CD4-positive, CD25-positive, alpha-beta regulatory T cell (primary cell): ENCODE measurements around the gene FOXP1. TPM values are rescaled to one million over a fixed set of nuclear protein-coding genes. Genes with fewer than 3 reads are reported as not detected.
A peak's percentile ranks its signal among the peaks of the same experiment; 100 is the strongest.

ENCODE experiments used
- ATAC-seq, 2 donors: fragments of 150-1000 bp; cut with Tn5 transposase; one replicate each; pipeline ENCODE4 v1.10.0; 2021; ENCODE audit warnings: low read depth in 2 of 2, moderate number of reproducible peaks in 2 of 2, moderate library complexity in 1 of 2
- DNase-seq, 3 donors: peaks; one replicate each; pipeline versions ENCODE4 v3.0.0 to v3.0.0-alpha.2; 2012 to 2022; ENCODE audit warnings: mixed read lengths in 1 of 3
- H3K27ac ChIP-seq: one replicate; pipeline ENCODE4 v1.7.0; 2013; ENCODE audit warnings: mild to moderate bottlenecking, low read length; ENCODE audit not compliant: insufficient read depth, poor library complexity, severe bottlenecking
- H3K27me3 ChIP-seq: one replicate; pipeline ENCODE4 v1.7.0; 2013; ENCODE audit warnings: low read length; ENCODE audit not compliant: control insufficient read depth, insufficient read depth
- H3K36me3 ChIP-seq: one replicate; pipeline ENCODE4 v1.7.0; 2013; ENCODE audit warnings: mild to moderate bottlenecking, low read length, moderate library complexity; ENCODE audit not compliant: control insufficient read depth, insufficient read depth
- H3K4me1 ChIP-seq: 2 replicates; pipeline ENCODE4 v1.7.0; 2013; ENCODE audit warnings: mild to moderate bottlenecking, low read length; ENCODE audit not compliant: insufficient read depth, control insufficient read depth, poor library complexity, severe bottlenecking
- H3K4me3 ChIP-seq: one replicate; pipeline ENCODE4 v1.7.0; 2013; ENCODE audit warnings: low read depth, mild to moderate bottlenecking, low read length, moderate library complexity
- H3K9me3 ChIP-seq, 2 experiments: 1 replicate in 1 of 2; 2 replicates in 1 of 2; pipeline ENCODE4 v1.7.0; 2013; ENCODE audit warnings: low read length in 2 of 2, mild to moderate bottlenecking in 1 of 2, moderate library complexity in 1 of 2; ENCODE audit not compliant: control insufficient read depth in 2 of 2
- H3K27ac Mint-ChIP-seq, 3 donors: one replicate each; pipeline ENCODE4 v1.8.0; 2020 to 2022; ENCODE audit warnings: mild to moderate bottlenecking in 3 of 3, mixed read lengths in 3 of 3, moderate library complexity in 2 of 3
- H3K27me3 Mint-ChIP-seq: one replicate; pipeline ENCODE4 v1.8.0; 2022; ENCODE audit warnings: mild to moderate bottlenecking, mixed read lengths
- H3K36me3 Mint-ChIP-seq: one replicate; pipeline ENCODE4 v1.8.0; 2020; ENCODE audit warnings: mixed read lengths
- H3K4me1 Mint-ChIP-seq, 4 donors: one replicate each; pipeline ENCODE4 v1.8.0; 2020 to 2022; ENCODE audit warnings: mixed read lengths in 4 of 4, mild to moderate bottlenecking in 1 of 4
- H3K4me3 Mint-ChIP-seq, 4 donors: one replicate each; pipeline ENCODE4 v1.8.0; 2020 to 2022; ENCODE audit warnings: mild to moderate bottlenecking in 4 of 4, mixed read lengths in 4 of 4, moderate library complexity in 3 of 4
- H3K9me3 Mint-ChIP-seq, 7 donors: one replicate each; pipeline ENCODE4 v1.8.0; 2020 to 2022; ENCODE audit warnings: mixed read lengths in 7 of 7, mild to moderate bottlenecking in 3 of 7, moderate library complexity in 2 of 7
- polyA plus RNA-seq, 4 donors: library from polyadenylated mRNA; unstranded; fragments of 300-500 nt; fragmentation: Illumina TruSeq; gene quantifications; one replicate each; pipeline ENCODE4 v1.2.3, GENCODE V29; 2021
- total RNA-seq: library from RNA; stranded (reverse); gene quantifications from one replicate; pipeline ENCODE4 v1.2.3, GENCODE V29; 2022

FOXP1 gene
- total and polyA plus RNA-seq, 5 donors from 2014 or later: 301 to 599 (median 346) TPM

GRCh38 chr3:71138410-71138809 is 445.1 kb downstream of the FOXP1 start:
- peaks cover 14 to 81% (median 41%) of the 10 kb centered on the region in 4 donors for H3K4me1 Mint-ChIP-seq
- Histone ChIP-seq H3K4me3 (no peak overlapping the region), H3K36me3 (peaks cover 17% of the 10 kb centered on the region), H3K9me3 (no peaks in the 10 kb centered on the region), H3K27me3 (no peaks in the 10 kb centered on the region), H3K27ac (no peak overlapping the region), H3K4me1 (peaks cover 30% of the 10 kb centered on the region)
- DNase-seq: no peak
- H3K27me3 Mint-ChIP-seq: no peaks in the 10 kb centered on the region
- no peak for ATAC-seq
- H3K9me3 Mint-ChIP-seq: peaks cover 0 to 4% (median 0%) of the 10 kb centered on the region in 7 donors
- no peak overlapping the region for H3K4me3 Mint-ChIP-seq
- peaks cover 21% of the 10 kb centered on the region for H3K36me3 Mint-ChIP-seq
- H3K27ac Mint-ChIP-seq: no peak overlapping the region

GRCh38 chr3:71136276-71136675 is 447.3 kb downstream of the FOXP1 start:
- H3K27ac Mint-ChIP-seq: peak overlapping the region; percentile 55 to 95 (median 71)
- Histone ChIP-seq H3K4me1 (peaks cover 46% of the 10 kb centered on the region), H3K27me3 (no peaks in the 10 kb centered on the region), H3K4me3 (no peak overlapping the region), H3K9me3 (no peaks in the 10 kb centered on the region), H3K27ac (no peak overlapping the region), H3K36me3 (peaks cover 8% of the 10 kb centered on the region)
- no peak for ATAC-seq
- peaks cover 19% of the 10 kb centered on the region for H3K36me3 Mint-ChIP-seq
- H3K4me3 Mint-ChIP-seq: peak overlapping the region in 2 of 4 donors; percentile 24 to 28
- peaks cover 18 to 83% (median 49%) of the 10 kb centered on the region in 4 donors for H3K4me1 Mint-ChIP-seq
- H3K9me3 Mint-ChIP-seq: peaks cover 0 to 1% (median 0%) of the 10 kb centered on the region in 7 donors
- no peaks in the 10 kb centered on the region for H3K27me3 Mint-ChIP-seq
- DNase-seq: no peak

GRCh38 chr3:71135373-71136088 is 448.0 kb downstream of the FOXP1 start:
- Histone ChIP-seq H3K4me3 (no peak overlapping the region), H3K27ac (peak overlapping the region; percentile 1), H3K9me3 (no peaks in the 10 kb centered on the region), H3K27me3 (no peaks in the 10 kb centered on the region), H3K36me3 (peaks cover 6% of the 10 kb centered on the region), H3K4me1 (peaks cover 53% of the 10 kb centered on the region)
- ATAC-seq (no peak), DNase-seq (no peak)
- Mint-ChIP-seq H3K9me3 (no peaks in the 10 kb centered on the region), H3K4me3 (peak overlapping the region in 1 of 4 donors; percentile 43), H3K27ac (peak overlapping the region; percentile 38 to 96 (median 65)), H3K27me3 (no peaks in the 10 kb centered on the region), H3K36me3 (peaks cover 16% of the 10 kb centered on the region), H3K4me1 (peaks cover 16 to 85% (median 52%) of the 10 kb centered on the region in 4 donors)

- no peaks in the 10 kb centered on the region for H3K9me3 ChIP-seq
- H3K4me1 ChIP-seq: peaks cover 60% of the 10 kb centered on the region
- peak overlapping the region; percentile 48 for H3K27ac ChIP-seq
- peaks cover 16 to 84% (median 54%) of the 10 kb centered on the region in 4 donors for H3K4me1 Mint-ChIP-seq
- no peaks in the 10 kb centered on the region for H3K9me3 Mint-ChIP-seq
- no peak for DNase-seq
- H3K27me3 Mint-ChIP-seq: no peaks in the 10 kb centered on the region
- no peaks in the 10 kb centered on the region for H3K27me3 ChIP-seq
- H3K36me3 ChIP-seq: peaks cover 6% of the 10 kb centered on the region
- ATAC-seq: no peak
- peaks cover 14% of the 10 kb centered on the region for H3K36me3 Mint-ChIP-seq
- peak overlapping the region; percentile 38 for H3K4me3 ChIP-seq
- H3K27ac Mint-ChIP-seq: peak overlapping the region; percentile 81 to 96 (median 83)
- peak overlapping the region in 3 of 4 donors; percentile 17 to 78 (median 39) for H3K4me3 Mint-ChIP-seq
These were observed 449.0 kb downstream of the FOXP1 start for GRCh38 chr3:71134521-71134920.

- no peak for ATAC-seq
- peaks cover 6% of the 10 kb centered on the region for H3K36me3 ChIP-seq
- Mint-ChIP-seq H3K27me3 (no peaks in the 10 kb centered on the region), H3K4me3 (peak overlapping the region; percentile 17 to 80 (median 76)), H3K27ac (peak overlapping the region; percentile 81 to 96 (median 83)), H3K9me3 (no peaks in the 10 kb centered on the region), H3K36me3 (peaks cover 14% of the 10 kb centered on the region), H3K4me1 (peaks cover 21 to 81% (median 59%) of the 10 kb centered on the region in 4 donors)
- DNase-seq: no peak
- H3K27ac ChIP-seq: peak overlapping the region; percentile 48
- no peaks in the 10 kb centered on the region for H3K27me3 ChIP-seq
- H3K9me3 ChIP-seq: no peaks in the 10 kb centered on the region
- H3K4me1 ChIP-seq: peaks cover 66% of the 10 kb centered on the region
- no peak overlapping the region for H3K4me3 ChIP-seq
These were observed 449.7 kb downstream of the FOXP1 start for GRCh38 chr3:71133865-71134264.

GRCh38 chr3:71132995-71133730 is 450.4 kb downstream of the FOXP1 start:
- ATAC-seq: no peak
- Histone ChIP-seq H3K9me3 (no peaks in the 10 kb centered on the region), H3K27me3 (no peaks in the 10 kb centered on the region), H3K4me1 (peaks cover 73% of the 10 kb centered on the region), H3K4me3 (no peak overlapping the region), H3K27ac (peak overlapping the region; percentile 48), H3K36me3 (peaks cover 4% of the 10 kb centered on the region)
- no peaks in the 10 kb centered on the region for H3K9me3 Mint-ChIP-seq
- H3K36me3 Mint-ChIP-seq: peaks cover 14% of the 10 kb centered on the region
- H3K27ac Mint-ChIP-seq: peak overlapping the region; percentile 84 to 96 (median 92)
- DNase-seq: no peak
- no peaks in the 10 kb centered on the region for H3K27me3 Mint-ChIP-seq
- H3K4me1 Mint-ChIP-seq: peaks cover 21 to 87% (median 61%) of the 10 kb centered on the region in 4 donors
- peak overlapping the region; percentile 58 to 94 (median 71) for H3K4me3 Mint-ChIP-seq

GRCh38 chr3:71131375-71132314 is 451.9 kb downstream of the FOXP1 start:
- ATAC-seq (no peak), DNase-seq (no peak)
- Histone ChIP-seq H3K4me1 (peaks cover 82% of the 10 kb centered on the region), H3K27ac (peak overlapping the region; percentile 85), H3K27me3 (no peaks in the 10 kb centered on the region), H3K36me3 (peaks cover 4% of the 10 kb centered on the region), H3K9me3 (no peaks in the 10 kb centered on the region), H3K4me3 (peak overlapping the region; percentile 99)
- H3K9me3 Mint-ChIP-seq: no peaks in the 10 kb centered on the region
- H3K27ac Mint-ChIP-seq: peak overlapping the region; percentile 93 to 99 (median 96)
- no peaks in the 10 kb centered on the region for H3K27me3 Mint-ChIP-seq
- H3K4me1 Mint-ChIP-seq: peaks cover 29 to 87% (median 65%) of the 10 kb centered on the region in 4 donors
- H3K36me3 Mint-ChIP-seq: peaks cover 12% of the 10 kb centered on the region
- peak overlapping the region; percentile 90 to 94 (median 92) for H3K4me3 Mint-ChIP-seq
